ENCODE data around the gene SLC4A5.

DNA sequence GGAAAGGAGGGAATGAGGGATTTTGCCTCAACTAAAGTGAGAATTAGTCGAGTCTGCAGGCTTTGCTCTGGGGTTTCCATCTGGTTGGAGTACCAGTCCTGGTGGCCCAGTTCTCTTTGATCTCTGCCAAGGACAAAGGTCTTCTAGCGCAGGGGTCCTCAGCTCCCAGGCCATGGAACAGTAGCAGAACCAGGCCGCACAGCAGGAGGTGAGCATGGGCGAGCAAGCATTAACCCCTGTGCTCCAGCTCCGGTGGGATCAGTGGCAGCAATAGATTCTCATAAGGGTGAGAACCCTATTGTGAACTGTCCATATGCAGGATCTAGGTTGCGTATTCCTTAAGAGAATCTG is 120.9 kb downstream of the SLC4A5 start:
- TF ChIP-seq ZNF384 (IDR thresholded peaks at IDR 0.05) (no peak), FOXM1 (IDR thresholded peaks at IDR 0.05; ENCODE audit: borderline replicate concordance) (no peak), TARDBP (IDR thresholded peaks at IDR 0.05) (no peak), HDGF (IDR thresholded peaks at IDR 0.05; ENCODE audit: borderline replicate concordance) (no peak), FOXA1 (IDR thresholded peaks at IDR 0.05) (no peak), FOXK2 (IDR thresholded peaks at IDR 0.05) (no peak)
